Esophagus mucosa (tissue), 1 donor: ENCODE results near the gene PTGES3L. TPM values are rescaled to one million over a fixed set of nuclear protein-coding genes. Genes with fewer than 3 reads are reported as not detected.

Experiments used
- ATAC-seq: fragments of 200-7000 bp; cut with Tn5 transposase; one replicate; pipeline ENCODE4 v1.9.1; 2020
- total RNA-seq: library from RNA; stranded (reverse); gene quantifications from one replicate; pipeline ENCODE4 v1.2.4, GENCODE V29; 2023
- donor health status: DM: yes; HTN: yes; CAD: no.

Gene PTGES3L
- 0.28 TPM for total RNA-seq

DNA sequence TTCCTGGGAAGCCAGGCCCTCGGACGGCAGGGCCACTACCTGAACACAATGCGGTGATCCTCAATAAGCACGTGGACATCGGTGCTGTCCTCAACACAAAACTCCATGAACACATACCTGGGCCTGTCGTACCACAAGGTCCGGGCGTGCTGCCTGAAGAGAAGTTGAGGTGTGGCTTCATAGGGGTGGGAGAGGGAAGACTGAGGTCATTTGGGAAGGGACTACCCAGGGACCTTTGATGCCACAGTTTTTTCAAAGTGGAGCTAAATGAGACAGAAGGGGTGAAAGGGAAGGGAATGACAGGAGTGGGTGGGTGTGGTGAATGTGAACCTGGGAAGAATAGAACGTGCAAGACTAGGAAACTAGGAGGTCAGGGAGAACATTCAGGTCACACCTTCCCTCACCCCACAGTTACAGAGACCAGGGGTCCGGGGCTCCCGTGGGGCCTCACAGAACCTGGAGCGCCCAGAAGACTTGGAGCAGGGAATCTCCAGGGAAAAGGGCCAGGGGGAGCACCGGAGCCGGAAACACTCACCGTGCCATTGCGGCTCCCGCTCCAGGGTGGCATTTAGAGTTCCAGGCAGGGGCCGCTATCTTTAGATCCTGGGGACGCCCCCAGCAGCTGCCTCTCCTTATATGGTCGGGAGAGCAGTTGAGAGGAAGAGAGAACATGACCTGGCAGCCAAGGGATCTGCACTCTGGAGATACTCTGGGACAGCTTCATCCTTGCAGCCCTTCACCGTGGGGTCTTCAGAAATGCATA is at the start of gene PTGES3L:
TSS of gene PTGES3L (minus strand) at position 570 of the 763 bp plus-strand sequence. CDS start at position 543, 27 bp downstream.
- peak; percentile 26 for ATAC-seq

DNA sequence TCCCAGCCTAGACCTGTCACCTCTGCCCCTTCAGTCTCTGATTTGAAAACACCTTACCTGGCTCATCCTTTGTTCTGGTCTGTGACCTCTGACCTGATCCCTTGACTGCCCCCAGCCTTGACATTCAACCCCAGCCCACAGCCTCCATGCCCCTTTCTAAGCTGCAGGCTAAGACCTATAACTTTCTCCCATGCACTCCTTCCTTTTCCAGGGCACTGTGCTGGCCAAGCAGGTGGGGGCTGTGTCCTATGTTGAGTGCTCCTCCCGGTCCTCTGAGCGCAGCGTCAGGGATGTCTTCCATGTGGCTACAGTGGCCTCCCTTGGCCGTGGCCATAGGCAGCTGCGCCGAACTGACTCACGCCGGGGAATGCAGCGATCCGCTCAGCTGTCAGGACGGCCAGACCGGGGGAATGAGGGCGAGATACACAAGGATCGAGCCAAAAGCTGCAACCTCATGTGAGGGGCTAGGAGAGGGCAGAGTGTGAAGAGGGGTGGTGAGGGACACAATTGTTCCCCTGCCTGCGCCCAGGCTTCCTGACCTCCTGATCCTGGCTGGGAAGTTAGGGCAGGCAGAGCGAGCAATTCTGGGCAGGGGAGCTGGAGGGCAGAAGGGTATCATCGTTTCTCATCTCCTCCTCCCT is 48.5 kb upstream of the PTGES3L start:
- no peak for ATAC-seq

DNA sequence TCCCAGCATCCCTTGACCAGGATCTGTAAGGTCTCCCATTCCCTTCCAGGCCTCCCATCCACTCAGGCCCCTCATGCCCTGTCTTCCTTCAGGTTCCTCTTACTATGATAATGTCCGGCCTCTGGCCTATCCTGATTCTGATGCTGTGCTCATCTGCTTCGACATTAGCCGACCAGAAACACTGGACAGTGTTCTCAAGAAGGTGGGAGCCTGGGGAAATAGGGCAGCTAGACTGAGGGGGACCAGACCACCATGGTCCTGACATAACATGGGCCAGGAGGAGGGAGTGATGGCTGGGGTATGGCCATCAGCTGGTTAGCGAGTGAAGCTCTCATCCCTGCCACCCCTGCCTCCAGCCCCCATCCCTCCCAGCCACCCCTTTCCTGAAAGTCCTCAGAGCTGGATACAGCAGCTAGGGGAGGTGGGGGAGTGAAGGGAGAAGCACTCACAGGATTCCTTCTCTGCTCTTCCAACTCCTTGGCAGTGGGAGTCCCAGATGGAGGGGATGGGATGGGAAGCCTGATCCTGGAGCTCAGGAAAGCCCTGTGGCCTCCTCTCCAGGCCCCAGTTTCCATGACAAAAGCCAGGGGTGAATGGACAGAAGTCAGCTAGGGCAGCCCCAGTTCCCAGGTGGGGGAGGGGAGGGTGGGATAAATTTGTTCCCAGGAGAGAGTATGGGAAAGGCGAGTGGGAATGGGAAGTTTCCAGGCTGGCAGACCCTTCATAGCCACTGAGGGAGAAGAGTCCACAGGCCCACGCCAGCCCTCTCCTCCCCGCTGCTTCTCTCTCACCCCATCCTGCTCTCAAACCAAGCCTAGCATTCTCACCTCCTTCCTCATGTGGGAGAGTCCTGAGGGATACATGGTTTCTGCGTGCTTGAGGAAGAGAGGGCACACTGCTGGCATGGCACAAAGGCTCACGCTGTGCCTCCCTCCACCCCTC is 47.5 kb upstream of the PTGES3L start:
- ATAC-seq, result no peak

DNA sequence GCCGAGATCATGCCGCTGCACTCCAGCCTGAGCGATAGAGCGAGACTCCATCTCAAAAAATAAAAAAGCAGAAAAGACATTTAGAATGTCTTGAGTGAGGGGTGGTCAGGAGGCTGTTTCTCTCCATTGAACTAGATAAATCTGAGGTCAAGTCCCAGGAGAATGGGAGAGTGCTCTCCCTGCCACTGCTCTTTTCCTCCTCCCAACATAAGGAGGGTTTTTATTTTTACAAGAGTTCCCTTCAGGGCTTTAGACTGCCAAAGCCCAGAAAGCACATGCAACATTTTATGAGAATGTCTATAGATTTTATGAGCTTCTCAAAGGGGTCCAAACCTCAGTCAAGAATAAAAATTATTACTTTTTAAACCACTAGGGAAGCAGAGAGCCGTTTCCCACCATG is 46.7 kb upstream of the PTGES3L start:
- no peak for ATAC-seq

DNA sequence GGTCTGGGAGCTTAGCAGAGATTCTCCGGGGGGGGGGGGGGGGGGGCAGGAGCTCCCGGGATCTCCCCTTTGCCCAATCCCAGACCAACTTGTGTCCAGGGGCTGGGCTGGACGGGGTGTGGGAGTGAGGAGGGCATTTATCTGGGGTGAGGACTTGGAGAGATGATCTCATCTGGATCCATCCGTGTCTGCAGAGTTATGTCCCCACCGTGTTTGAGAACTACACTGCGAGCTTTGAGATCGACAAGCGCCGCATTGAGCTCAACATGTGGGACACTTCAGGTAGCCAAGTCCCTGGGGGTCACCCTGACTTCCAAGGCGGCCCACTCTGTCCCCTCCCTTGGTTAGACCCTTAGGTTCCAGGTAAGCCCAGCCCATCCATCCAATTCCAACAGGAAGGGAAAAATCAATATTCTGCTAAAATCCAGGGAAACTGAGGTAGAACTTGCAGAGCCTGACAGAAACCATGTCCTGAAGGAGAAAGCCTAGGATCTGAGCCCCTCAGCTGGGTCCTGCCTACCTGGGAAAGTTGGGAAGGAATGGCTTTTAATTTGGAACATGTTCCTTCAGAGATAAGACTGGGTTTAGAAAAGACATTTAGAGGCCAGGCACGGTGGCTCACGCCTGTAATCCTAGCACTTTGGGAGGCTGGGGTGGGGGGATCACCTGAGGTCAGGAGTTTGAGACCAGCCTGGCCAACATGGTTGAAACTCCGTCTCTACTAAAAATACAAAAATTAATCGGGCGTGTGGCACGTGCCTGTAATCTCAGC is 46.1 kb upstream of the PTGES3L start:
- ATAC-seq, result no peak

DNA sequence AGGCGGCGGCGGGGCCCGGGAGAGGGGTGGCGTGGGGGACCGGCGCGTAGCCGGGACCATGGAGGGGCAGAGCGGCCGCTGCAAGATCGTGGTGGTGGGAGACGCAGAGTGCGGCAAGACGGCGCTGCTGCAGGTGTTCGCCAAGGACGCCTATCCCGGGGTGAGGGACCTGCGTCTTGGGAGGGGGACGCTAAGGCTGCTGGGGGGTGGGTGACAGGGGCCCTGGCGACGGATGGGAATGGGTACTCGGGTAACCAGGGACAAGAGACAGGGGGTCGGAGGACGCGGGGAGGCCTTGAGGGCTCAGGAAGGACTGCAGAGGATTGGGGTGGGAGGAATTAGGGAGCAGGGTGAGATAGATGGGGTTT is 45.4 kb upstream of the PTGES3L start:
- no peak for ATAC-seq

DNA sequence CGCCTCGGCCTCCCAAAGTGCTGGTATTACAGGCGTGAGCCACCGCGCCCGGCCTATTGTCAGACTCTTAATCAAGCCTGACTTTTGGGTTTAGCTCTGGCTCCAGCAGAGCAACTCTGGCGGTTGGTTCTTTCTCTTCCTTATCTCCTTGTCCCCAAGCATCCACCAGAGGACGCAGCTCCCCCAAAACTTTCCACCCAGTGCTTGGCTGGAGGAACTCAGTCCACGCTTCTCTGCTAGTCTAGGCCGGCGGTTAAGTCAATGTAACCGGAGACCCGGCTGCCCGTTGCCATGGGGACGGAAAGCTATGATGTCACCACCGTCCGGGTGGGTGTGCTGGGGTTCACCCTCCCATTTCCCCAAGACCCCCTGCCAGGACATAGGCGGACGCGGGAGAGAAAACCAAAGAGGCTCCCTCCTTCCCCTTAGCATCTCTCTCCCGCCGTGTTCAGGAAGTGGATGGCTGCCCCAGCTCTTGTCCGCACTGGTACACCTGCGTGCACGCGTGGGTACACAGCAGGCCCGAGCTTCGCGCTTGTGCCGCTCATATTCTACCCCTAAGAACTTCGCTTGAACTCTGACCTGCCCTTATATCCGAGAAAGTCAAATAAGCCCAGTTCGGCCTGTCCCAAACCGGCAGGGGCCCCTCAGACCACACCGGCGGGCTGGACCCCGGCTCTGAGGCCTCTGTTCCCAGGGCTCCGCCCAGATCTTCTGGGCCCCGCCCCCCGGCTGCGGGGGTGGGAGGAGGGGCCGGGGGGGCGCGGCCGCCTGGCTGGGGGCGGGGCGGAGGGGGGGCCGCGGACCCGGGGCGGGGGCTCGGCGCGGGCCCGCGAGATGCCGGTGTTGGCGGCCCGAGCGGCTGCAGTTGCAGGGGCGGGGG is 44.8 kb upstream of the PTGES3L start, which contains the start of gene RND2:
TSS of gene RND2 (plus strand) at position 825 of the 883 bp plus-strand sequence. CDS start 117 bp downstream, outside the sequence.
- peak; percentile 58 for ATAC-seq

DNA sequence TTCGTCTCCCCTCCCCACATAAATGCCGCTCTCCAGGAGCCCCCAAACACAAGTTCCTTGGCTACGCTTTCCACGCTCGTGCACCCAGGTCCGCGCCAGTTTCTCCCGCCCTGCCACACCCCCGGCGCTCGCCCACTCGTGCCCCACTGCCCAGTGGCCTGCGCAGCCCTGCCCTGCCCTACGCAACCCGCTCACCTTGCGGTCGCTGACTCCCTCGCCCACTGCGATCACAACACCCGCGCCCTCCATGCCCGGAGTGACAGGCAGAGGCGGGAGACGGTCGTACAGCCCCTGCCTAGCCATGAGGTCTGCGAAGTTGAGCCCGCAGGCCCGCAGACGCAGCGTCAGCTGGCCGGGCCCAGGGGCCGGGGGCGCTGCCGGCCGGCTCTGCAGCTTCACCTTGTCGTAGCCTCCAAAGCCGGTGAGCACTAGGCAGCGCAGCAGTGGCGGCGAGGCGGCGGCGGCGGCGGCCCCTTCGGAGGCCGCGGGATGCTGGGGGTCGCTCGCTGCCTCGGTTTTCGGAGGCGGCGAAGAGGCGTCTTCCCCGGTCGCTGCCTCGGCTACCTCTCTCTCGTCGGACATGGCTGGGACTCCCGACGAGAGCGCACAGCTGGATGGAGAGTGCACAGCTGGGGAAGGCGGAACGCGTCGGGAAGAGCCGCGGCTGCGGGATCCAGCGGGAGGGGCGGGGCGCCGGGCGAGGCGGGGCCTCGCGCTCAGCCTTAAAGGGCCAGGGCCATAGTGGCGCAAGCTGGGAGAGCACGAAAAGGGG is 42.0 kb upstream of the PTGES3L start, which contains the start of gene VAT1:
TSS of gene VAT1 (minus strand) at position 645 of the 772 bp plus-strand sequence. CDS start at position 582, 63 bp downstream.
- ATAC-seq, result peak; percentile 68

DNA sequence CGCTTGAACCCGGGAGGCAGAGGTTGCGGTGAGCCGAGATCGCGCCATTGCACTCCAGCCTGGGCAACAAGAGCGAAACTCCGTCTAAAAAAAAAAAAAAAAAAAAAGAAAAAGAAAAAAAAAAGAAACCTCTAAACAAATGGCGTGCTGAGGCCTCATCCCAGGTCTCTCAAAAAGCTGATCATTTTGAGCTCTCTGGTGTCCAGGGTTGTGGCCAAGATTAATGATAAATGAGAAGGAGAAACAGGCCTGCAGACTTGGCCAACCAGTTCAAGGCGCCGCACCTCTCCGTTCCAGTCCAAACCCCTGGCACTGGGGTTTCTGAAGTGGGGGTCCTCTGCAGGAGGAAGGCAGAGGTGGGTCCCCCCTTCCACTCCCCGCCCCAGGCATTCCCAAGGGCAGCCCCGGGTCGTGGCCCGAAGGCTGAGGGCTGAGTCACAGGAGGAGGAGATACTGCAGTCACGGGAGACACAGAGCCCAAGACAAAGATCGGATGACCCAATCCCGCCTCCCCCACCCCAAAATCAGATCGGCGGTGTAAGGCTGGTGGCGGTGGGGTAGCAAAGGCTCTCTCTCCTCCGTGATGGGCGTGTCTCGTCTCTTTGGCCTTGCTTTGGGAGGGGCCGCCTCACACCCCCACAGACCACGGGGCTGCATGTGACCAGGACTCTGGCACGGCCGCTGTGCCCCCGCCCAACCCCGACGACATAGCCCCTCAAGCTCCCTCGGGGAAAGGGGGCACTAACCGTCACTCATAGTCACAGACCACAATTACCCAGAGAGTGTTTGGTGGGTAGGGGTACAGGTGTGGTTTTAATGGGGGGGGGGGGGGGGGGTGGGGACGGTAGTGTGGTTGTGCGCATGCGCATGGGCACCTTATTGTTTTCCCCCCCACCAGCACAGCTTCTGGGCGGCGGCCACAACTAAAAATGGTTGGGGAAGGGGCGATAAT is 41.2 kb upstream of the PTGES3L start:
- ATAC-seq, result peak; percentile 31

DNA sequence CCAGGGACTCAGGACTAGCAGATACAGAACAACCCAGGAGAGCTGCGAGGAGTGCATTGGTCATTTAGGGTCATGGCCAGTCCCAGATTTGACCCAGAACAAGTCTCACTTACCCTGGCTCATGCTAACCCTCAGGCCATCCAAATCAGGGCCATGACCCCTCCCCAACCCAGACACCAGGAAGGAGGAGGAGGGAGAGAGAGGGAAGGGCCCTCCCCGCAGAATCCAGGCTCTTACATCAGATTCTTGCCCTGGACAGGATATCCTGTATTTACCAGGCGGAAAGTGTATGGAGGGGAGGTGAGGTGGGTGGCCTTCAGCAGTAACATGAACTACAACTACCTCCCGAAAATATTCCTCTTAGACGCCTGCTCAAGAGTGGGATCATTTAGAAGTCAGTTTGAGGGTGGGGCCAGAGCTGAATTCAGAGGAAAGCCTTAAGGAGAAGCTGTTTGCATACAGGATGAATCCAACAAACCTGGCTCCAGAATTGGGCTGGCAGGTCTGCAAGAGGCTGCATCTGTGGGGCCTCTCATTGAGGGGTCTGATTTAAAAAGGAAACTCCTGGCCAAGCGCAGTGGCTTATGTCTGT is 40.2 kb upstream of the PTGES3L start:
- ATAC-seq, result no peak

DNA sequence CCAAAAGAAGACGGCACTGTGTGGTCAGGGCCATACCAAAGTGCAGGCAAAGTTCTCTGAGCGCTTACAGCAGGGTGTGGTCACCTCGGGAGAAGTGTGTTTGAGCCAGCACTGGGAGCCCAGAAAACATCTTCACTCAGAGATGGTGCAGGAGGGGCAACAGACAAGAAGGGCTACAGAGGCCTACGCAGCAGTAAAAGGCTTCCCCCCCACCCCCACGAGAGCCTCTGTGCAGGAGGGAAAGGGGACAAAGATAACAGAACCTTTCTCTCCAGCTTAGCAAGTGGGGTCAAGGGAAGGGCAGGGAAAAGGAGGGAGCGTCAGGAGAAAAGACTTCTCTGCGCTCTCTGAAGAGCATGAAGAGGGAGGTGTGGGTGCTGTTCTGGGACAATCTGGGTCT is 39.5 kb upstream of the PTGES3L start:
- ATAC-seq, result no peak

DNA sequence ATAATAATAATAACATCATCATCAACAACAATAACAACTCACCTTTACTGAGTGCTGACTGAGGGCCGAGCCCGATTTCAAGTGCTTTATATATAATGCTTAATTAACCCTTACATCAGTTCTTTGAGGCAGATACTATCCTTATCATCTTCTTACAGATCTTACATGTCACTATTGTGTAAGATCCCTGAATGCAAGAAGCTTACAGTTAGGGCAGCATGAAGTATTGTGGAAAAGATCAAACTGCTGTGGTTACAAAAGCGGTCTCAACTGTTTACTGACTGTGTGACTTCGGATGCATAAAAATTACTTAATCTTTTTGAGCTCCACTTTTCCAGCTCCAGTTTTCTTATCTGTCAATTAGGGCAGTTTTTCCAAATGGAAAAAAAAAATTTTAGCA is 39.1 kb upstream of the PTGES3L start:
- no peak for ATAC-seq

DNA sequence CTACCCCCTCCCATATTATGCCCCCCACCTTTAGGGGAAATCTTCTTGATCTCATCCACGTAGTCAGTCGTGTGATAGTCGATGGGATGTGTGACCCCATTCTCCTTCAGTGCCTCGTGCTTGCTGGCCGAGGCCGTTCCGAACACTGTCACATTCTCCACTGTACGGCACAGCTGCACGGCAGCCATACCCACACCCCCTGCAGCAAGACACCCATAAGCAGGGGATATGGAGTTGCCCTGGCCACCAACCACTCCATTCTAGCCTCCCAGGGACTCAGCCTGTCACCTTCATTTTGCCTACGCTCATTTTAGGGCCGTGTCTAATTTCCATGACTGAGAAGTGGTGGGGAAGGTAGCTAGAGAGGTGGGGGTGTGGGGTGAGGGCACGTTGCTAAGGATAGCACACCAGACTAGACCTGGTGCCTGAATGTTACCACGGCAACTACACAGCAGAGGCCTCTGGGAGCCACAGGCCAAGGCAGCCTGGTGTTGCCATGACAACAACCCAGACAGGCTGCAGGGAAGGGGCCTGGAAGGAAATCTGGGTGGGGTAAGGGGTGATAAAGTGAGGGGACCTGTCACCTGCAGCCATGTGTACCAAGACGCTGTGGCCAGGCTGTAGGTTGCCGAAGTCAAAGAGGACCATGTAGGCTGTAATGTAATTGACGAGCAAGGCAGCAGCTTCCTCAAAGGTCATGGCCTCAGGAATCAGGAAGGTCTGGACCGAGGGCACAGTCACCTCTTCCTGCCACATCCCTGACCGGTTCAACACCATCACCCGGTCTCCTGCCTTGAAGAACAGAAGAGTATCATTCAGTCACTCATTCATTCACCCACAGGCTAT is 38.4 kb upstream of the PTGES3L start:
- ATAC-seq, result peak; percentile 11

DNA sequence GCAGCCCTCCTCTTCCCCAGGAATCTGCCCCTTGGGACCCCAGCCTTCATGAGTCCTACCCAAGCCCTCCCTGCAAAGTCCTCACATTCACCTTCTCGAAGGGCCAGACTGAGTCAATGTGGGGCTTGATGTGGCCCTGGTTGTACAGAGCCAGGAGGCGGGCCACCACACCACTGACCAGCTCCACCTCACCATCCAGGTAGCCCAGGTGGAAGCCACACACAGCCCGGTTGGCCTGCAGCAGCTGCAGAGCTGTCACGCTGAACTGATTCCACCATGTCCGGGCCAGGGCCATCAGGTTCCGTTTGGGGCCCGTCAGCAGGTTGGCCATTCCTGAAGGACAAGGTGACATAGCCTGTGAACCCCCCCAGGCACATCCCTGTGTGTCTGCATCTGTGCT is 36.3 kb upstream of the PTGES3L start:
- ATAC-seq, result no peak

DNA sequence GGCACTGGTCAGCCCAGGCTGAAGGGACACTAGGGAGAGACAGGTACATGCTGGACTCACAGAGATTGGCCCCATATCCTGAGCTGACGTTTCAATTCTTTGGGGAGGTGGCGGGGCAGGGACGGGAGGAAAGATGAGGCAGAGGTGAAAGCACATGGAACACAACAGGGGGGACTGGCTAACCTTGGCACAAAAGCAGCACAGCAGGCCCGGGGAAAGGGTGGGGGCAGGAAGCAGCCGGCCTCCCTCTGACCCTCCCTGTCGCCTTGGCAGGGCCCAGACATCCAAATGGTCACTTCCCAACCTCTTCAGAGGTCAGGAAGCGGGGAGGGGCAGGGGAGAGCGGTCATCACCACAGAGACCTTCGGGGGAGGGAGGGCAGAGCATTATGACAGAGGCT is 35.7 kb upstream of the PTGES3L start:
- peak; percentile 35 for ATAC-seq

DNA sequence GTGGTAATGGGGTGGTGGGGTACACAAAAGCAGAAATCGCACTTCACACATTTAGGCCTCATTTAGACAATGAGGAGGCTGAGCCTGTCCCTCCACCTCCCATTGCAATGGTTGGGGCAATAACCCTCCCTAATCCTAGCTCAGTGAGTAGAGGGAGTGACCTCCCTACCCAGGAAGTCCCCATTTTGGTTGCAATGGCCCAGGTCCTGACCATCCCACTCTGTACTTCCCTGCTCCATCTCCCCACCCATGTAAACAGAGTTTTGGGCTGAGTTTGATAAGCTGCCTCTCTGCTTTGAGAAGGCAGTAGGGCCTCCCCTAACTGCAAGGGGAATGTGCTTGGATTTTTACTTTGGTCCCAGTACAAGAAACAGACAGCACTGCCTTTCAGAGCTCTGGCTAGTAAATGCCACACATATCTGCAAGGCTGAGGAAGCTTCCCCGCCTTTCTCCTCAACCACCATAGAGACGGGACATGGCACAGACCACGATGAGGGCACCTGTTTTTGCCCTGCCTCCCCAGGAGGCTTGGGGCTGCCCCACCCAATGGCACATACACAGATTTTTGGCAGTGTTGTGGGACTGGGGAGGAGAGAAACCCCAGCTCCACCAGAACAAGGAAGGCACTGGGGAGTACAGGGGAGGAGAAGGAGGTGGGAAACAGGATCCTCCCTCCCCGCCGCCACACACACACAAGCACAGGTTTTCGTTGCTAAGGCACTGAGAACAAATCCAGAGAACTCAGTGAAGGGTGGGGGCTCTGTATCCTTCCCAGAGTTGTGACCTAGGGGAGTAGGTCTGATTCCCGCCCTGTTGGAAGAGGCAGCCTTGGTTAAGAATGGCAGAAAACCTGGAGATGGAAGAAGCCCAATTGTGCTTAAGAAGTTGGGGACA is 35.0 kb upstream of the PTGES3L start:
- no peak for ATAC-seq
